CD4-positive, alpha-beta T cell treated with Interleukin-10 for 1 hour (primary cell): ENCODE results near the gene PSMG2.

Experiments
- DNase-seq: peaks from one replicate; pipeline ENCODE4 v3.0.0-alpha.2; 2020

PSMG2 gene

GRCh38 chr18:12702221-12703095 lies at the start of gene PSMG2, which contains the start of gene CEP76:
TSS of gene PSMG2 (plus strand) at chr18:12703042. CDS start at chr18:12703108, 66 bp downstream.
TSS of gene CEP76 (minus strand) at chr18:12702723. CDS start at chr18:12702548, 175 bp downstream.
- peak; percentile 85 for DNase-seq

GRCh38 chr18:12654971-12655370 lies 47.9 kb upstream of the PSMG2 start:
- no peak for DNase-seq

GRCh38 chr18:12656605-12656937 lies 46.3 kb upstream of the PSMG2 start:
- no peak for DNase-seq

GRCh38 chr18:12656938-12657683 lies 45.7 kb upstream of the PSMG2 start:
- peak; percentile 5 for DNase-seq

GRCh38 chr18:12657684-12658425 lies 45.0 kb upstream of the PSMG2 start, which contains the start of gene SPIRE1:
TSS of gene SPIRE1 (minus strand) at chr18:12658107. CDS start at chr18:12657866, 241 bp downstream.
- DNase-seq: peak; percentile 49

- DNase-seq: peak; percentile 36
Observed at GRCh38 chr18:12658426-12659138, 44.3 kb upstream of the PSMG2 start.

GRCh38 chr18:12659904-12660605 lies 42.8 kb upstream of the PSMG2 start:
- peak; percentile 64 for DNase-seq

- no peak for DNase-seq
Observed at GRCh38 chr18:12668041-12668440, 34.8 kb upstream of the PSMG2 start.

GRCh38 chr18:12679183-12679786 lies 23.6 kb upstream of the PSMG2 start:
- DNase-seq: no peak

- no peak for DNase-seq
Observed at GRCh38 chr18:12686100-12686499, 16.7 kb upstream of the PSMG2 start.

GRCh38 chr18:12689256-12689850 lies 13.5 kb upstream of the PSMG2 start:
- DNase-seq: no peak

- DNase-seq: no peak
Observed at GRCh38 chr18:12692206-12692605, 10.6 kb upstream of the PSMG2 start.

- no peak for DNase-seq
Observed at GRCh38 chr18:12694032-12694431, 8.8 kb upstream of the PSMG2 start.

- DNase-seq: no peak
Observed at GRCh38 chr18:12699747-12700146, 3.1 kb upstream of the PSMG2 start.

GRCh38 chr18:12701161-12701560 lies 1.7 kb upstream of the PSMG2 start:
- peak; percentile 13 for DNase-seq

- DNase-seq: no peak
Observed at GRCh38 chr18:12703096-12703567, 290 bp downstream of the PSMG2 start.

- peak; percentile 12 for DNase-seq
Observed at GRCh38 chr18:12703664-12704063, 822 bp downstream of the PSMG2 start.

GRCh38 chr18:12711446-12711845 lies 8.6 kb downstream of the PSMG2 start:
- no peak for DNase-seq

- DNase-seq: no peak
Observed at GRCh38 chr18:12721495-12722275, 18.8 kb downstream of the PSMG2 start.

GRCh38 chr18:12722731-12723130 lies 19.9 kb downstream of the PSMG2 start:
- DNase-seq: no peak
